HEK293 (cell line): ENCODE measurements around the gene NOB1.

Experiments used
- CTCF ChIA-PET: fragments of 350-600 bp; formaldehyde crosslinking; extraction: SDS; loops from one replicate; lab custom pipeline; 2021; ENCODE audit warnings: antibody characterized with exemption; lab: Yijun Ruan, JAX
- POLR2A ChIA-PET: fragments of 300-600 bp; formaldehyde crosslinking; extraction: SDS; loops from one replicate; lab custom pipeline; 2020; ENCODE audit warnings: antibody characterized with exemption, inconsistent platforms; lab: Yijun Ruan, JAX
- H3K27ac ChIP-seq: fragments of 200-500 bp; sonication (Bioruptor generic); 2 replicates; pipeline ENCODE4 v1.5.1; 2014; ENCODE audit warnings: low read depth, low read length, control low read depth, inconsistent platforms; ENCODE audit errors: extremely low read depth
- H3K36me3 ChIP-seq, 2 experiments: fragments of 200-500 bp in 1 of 2; sonication (Bioruptor generic) in 1 of 2; 1 replicate in 1 of 2; 2 replicates in 1 of 2; pipeline ENCODE4 v1.5.1; 2014 to 2017; ENCODE audit warnings: inconsistent platforms in 2 of 2, low read length in 2 of 2; ENCODE audit not compliant: control insufficient read depth in 2 of 2, insufficient read depth in 1 of 2
- H3K4me1 ChIP-seq: fragments of 200-500 bp; sonication (Bioruptor generic); 2 replicates; pipeline ENCODE4 v1.5.1; 2014; ENCODE audit warnings: mild to moderate bottlenecking, low read length, inconsistent platforms; ENCODE audit not compliant: control insufficient read depth, insufficient read depth
- H3K4me3 ChIP-seq: 2 replicates; pipeline ENCODE4 v1.5.1; 2011; ENCODE audit warnings: low read depth, mild to moderate bottlenecking, control low read depth, low read length, moderate library complexity
- H3K9me3 ChIP-seq: fragments of 200-500 bp; sonication (Bioruptor generic); 2 replicates; pipeline ENCODE4 v1.5.1; 2014; ENCODE audit warnings: low read depth, low read length, inconsistent platforms; ENCODE audit not compliant: control insufficient read depth, insufficient read depth
- BCL11A ChIP-seq: fragments of 450-650 bp; formaldehyde crosslinking; IDR thresholded peaks from 2 replicates; pipeline ENCODE4 v1.5.1; 2016; ENCODE audit warnings: low read depth, missing biosample characterization, missing genetic modification characterization
- HOXA7 ChIP-seq: sonication (generic); formaldehyde crosslinking; IDR thresholded peaks from 2 replicates; pipeline ENCODE4 v1.8.1; 2022; ENCODE audit warnings: missing genetic modification reagents, borderline replicate concordance
- PBX3 ChIP-seq: sonication (generic); formaldehyde crosslinking; IDR thresholded peaks from 2 replicates; pipeline ENCODE4 v1.8.1; 2022; ENCODE audit warnings: mild to moderate bottlenecking, moderate library complexity, missing genetic modification reagents
- RBAK ChIP-seq: fragments of 450-650 bp; formaldehyde crosslinking; IDR thresholded peaks from 2 replicates; pipeline ENCODE4 v1.5.1; 2016; ENCODE audit warnings: missing biosample characterization, missing genetic modification characterization
- ZBTB26 ChIP-seq: fragments of 450-650 bp; formaldehyde crosslinking; optimal IDR thresholded peaks from 2 replicates; pipeline ENCODE3; 2016; ENCODE audit warnings: missing biosample characterization, mild to moderate bottlenecking, missing genetic modification characterization
- ZNF10 ChIP-seq: fragments of 450-650 bp; formaldehyde crosslinking; IDR thresholded peaks from 2 replicates; pipeline ENCODE4 v1.5.1; 2017; ENCODE audit warnings: missing biosample characterization, missing genetic modification characterization
- ZNF121 ChIP-seq: fragments of 450-650 bp; formaldehyde crosslinking; IDR thresholded peaks from 2 replicates; pipeline ENCODE4 v1.5.1; 2016; ENCODE audit warnings: missing biosample characterization, missing genetic modification characterization
- ZNF169 ChIP-seq: fragments of 450-650 bp; formaldehyde crosslinking; IDR thresholded peaks from 2 replicates; pipeline ENCODE4 v1.5.1; 2016; ENCODE audit warnings: missing biosample characterization, missing genetic modification characterization
- ZNF555 ChIP-seq: fragments of 450-650 bp; formaldehyde crosslinking; conservative IDR thresholded peaks from 2 replicates; pipeline ENCODE4 v1.5.1; 2017; ENCODE audit warnings: missing biosample characterization, mild to moderate bottlenecking, missing genetic modification characterization, inconsistent platforms
- ZNF621 ChIP-seq: fragments of 450-650 bp; formaldehyde crosslinking; IDR thresholded peaks from 2 replicates; pipeline ENCODE4 v1.5.1; 2017; ENCODE audit warnings: missing biosample characterization, missing genetic modification characterization
- ZNF639 ChIP-seq: fragments of 450-650 bp; formaldehyde crosslinking; IDR thresholded peaks from 2 replicates; pipeline ENCODE4 v1.5.1; 2016; ENCODE audit warnings: missing biosample characterization, missing genetic modification characterization
- ZNF707 ChIP-seq: fragments of 450-650 bp; formaldehyde crosslinking; IDR thresholded peaks from 2 replicates; pipeline ENCODE4 v1.5.1; 2016; ENCODE audit warnings: missing biosample characterization, missing genetic modification characterization
- ZNF747 ChIP-seq: fragments of 450-650 bp; formaldehyde crosslinking; IDR thresholded peaks from 2 replicates; pipeline ENCODE4 v1.5.1; 2016; ENCODE audit warnings: missing biosample characterization, missing genetic modification characterization
- ZSCAN23 ChIP-seq: fragments of 450-650 bp; formaldehyde crosslinking; IDR thresholded peaks from 2 replicates; pipeline ENCODE4 v1.5.1; 2016; ENCODE audit warnings: missing biosample characterization, missing genetic modification characterization
- ZSCAN30 ChIP-seq: fragments of 450-650 bp; IDR thresholded peaks from 2 replicates; pipeline ENCODE4 v1.5.1; 2018; ENCODE audit warnings: missing biosample characterization, mild to moderate bottlenecking, missing genetic modification characterization, moderate library complexity
- TF ChIP-seq, protein P1 (sequence below): fragments of 450-650 bp; formaldehyde crosslinking; IDR thresholded peaks from 2 replicates; pipeline ENCODE4 v1.5.1; 2016; ENCODE audit warnings: missing biosample characterization, missing genetic modification characterization
- TF ChIP-seq, protein P2 (sequence below): fragments of 450-650 bp; formaldehyde crosslinking; conservative IDR thresholded peaks from 2 replicates; pipeline ENCODE4 v1.5.1; 2016; ENCODE audit warnings: low read depth, missing biosample characterization, missing genetic modification characterization
- TF ChIP-seq, protein P3 (sequence below): fragments of 450-650 bp; formaldehyde crosslinking; IDR thresholded peaks from 2 replicates; pipeline ENCODE4 v1.5.0; 2017; ENCODE audit warnings: missing biosample characterization, missing genetic modification characterization, borderline replicate concordance
- TF ChIP-seq, protein P4 (sequence below): fragments of 450-650 bp; formaldehyde crosslinking; IDR thresholded peaks from 2 replicates; pipeline ENCODE4 v1.5.1; 2016; ENCODE audit warnings: missing biosample characterization, missing genetic modification characterization

The NOB1 gene

DNA sequence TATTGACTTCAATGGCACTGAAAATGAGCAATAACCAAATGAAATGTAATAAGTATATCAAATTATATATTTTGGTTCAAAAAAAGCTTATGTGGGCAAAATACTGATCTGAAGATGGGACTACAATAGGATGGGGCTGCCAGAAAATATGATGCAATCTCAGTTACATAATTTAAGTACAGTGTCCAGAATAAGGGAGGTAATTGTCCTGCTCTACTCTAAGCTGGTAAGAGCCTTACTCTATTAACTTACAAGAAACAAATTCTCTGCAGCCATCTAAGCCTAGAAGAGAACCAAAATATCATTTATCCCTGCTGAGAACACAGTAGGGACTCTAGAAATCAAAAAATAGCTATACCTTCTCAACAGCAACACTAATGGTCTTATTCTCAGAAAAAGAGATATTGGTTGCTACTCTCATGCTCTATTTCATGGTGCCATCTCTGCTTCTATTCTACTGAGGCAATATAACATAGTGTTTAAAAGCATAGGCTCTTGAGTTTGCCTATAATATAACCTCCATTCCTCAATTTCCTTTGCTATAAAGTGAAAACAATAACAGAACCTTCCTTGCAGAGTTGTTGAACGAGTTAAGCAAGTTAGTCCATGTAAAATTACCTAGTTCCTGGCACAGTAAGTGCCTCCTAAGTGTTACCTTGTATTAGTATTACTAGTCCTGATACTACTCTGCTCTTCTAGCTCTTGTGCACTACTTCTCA, 48.3 kb downstream of the NOB1 start (continued):
- TF ChIP-seq ZSCAN23 (tag by site-specific recombination), result no peak

DNA sequence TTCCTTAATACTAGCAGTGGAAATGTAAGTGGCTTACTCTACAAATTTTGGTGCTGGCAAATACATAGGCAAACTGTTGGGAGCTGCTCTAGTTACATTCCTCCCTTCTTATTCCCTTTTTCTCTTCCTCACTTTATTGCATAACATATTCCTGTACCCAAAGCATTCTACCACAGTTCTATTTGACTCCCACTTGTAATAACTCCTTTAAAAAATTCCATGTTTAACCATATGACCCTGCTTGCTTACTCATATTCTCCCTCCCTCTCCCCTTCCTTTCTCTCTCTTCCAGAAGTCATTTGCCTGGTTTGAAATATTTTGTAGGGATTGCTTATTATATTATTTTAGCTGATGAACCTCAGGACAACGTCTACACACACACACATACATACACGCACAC, 51.1 kb downstream of the NOB1 start:
- H3K27ac ChIP-seq, result no peak overlapping the region
- no peaks in the 10 kb centered on the region for H3K4me1 ChIP-seq
- TF ChIP-seq, protein P1, sequence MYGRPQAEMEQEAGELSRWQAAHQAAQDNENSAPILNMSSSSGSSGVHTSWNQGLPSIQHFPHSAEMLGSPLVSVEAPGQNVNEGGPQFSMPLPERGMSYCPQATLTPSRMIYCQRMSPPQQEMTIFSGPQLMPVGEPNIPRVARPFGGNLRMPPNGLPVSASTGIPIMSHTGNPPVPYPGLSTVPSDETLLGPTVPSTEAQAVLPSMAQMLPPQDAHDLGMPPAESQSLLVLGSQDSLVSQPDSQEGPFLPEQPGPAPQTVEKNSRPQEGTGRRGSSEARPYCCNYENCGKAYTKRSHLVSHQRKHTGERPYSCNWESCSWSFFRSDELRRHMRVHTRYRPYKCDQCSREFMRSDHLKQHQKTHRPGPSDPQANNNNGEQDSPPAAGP (tag by site-specific recombination), result no peak
- TF ChIP-seq BCL11A (tag by site-specific recombination), result no peak
- TF ChIP-seq ZNF169 (tag by site-specific recombination), result no peak
- no peak for TF ChIP-seq ZNF621 (tag by site-specific recombination)
- no peak for TF ChIP-seq ZNF121 (tag by site-specific recombination)
- TF ChIP-seq HOXA7 (CRISPR knock-in tag), result no peak
- no peak for TF ChIP-seq ZNF747 (tag by site-specific recombination)
- no peak for TF ChIP-seq ZNF10 (tag by site-specific recombination)
- no peak for TF ChIP-seq ZNF555
- no peak for TF ChIP-seq ZBTB26 (tag by site-specific recombination)
- TF ChIP-seq ZNF639 (tag by site-specific recombination), result no peak
- TF ChIP-seq PBX3 (CRISPR knock-in tag), result no peak
- TF ChIP-seq RBAK (tag by site-specific recombination), result no peak
- TF ChIP-seq ZSCAN30 (tag by site-specific recombination), result no peak
- TF ChIP-seq, protein P2, sequence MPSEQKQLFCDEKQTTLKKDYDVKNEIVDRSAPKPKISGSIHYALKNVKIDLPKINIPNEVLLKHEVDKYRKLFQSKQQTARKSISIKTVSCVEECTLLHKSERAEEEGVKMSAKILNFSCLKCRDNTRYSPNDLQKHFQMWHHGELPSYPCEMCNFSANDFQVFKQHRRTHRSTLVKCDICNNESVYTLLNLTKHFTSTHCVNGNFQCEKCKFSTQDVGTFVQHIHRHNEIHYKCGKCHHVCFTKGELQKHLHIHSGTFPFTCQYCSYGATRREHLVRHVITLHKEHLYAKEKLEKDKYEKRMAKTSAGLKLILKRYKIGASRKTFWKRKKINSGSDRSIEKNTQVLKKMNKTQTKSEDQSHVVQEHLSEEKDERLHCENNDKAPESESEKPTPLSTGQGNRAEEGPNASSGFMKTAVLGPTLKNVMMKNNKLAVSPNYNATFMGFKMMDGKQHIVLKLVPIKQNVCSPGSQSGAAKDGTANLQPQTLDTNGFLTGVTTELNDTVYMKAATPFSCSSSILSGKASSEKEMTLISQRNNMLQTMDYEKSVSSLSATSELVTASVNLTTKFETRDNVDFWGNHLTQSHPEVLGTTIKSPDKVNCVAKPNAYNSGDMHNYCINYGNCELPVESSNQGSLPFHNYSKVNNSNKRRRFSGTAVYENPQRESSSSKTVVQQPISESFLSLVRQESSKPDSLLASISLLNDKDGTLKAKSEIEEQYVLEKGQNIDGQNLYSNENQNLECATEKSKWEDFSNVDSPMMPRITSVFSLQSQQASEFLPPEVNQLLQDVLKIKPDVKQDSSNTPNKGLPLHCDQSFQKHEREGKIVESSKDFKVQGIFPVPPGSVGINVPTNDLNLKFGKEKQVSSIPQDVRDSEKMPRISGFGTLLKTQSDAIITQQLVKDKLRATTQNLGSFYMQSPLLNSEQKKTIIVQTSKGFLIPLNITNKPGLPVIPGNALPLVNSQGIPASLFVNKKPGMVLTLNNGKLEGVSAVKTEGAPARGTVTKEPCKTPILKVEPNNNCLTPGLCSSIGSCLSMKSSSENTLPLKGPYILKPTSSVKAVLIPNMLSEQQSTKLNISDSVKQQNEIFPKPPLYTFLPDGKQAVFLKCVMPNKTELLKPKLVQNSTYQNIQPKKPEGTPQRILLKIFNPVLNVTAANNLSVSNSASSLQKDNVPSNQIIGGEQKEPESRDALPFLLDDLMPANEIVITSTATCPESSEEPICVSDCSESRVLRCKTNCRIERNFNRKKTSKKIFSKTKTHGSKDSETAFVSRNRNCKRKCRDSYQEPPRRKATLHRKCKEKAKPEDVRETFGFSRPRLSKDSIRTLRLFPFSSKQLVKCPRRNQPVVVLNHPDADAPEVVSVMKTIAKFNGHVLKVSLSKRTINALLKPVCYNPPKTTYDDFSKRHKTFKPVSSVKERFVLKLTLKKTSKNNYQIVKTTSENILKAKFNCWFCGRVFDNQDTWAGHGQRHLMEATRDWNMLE (tag by site-specific recombination), result no peak
- no peak for TF ChIP-seq ZNF707 (tag by site-specific recombination)
- TF ChIP-seq, protein P3, sequence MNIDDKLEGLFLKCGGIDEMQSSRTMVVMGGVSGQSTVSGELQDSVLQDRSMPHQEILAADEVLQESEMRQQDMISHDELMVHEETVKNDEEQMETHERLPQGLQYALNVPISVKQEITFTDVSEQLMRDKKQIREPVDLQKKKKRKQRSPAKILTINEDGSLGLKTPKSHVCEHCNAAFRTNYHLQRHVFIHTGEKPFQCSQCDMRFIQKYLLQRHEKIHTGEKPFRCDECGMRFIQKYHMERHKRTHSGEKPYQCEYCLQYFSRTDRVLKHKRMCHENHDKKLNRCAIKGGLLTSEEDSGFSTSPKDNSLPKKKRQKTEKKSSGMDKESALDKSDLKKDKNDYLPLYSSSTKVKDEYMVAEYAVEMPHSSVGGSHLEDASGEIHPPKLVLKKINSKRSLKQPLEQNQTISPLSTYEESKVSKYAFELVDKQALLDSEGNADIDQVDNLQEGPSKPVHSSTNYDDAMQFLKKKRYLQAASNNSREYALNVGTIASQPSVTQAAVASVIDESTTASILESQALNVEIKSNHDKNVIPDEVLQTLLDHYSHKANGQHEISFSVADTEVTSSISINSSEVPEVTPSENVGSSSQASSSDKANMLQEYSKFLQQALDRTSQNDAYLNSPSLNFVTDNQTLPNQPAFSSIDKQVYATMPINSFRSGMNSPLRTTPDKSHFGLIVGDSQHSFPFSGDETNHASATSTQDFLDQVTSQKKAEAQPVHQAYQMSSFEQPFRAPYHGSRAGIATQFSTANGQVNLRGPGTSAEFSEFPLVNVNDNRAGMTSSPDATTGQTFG, result no peak
- TF ChIP-seq, protein P4, sequence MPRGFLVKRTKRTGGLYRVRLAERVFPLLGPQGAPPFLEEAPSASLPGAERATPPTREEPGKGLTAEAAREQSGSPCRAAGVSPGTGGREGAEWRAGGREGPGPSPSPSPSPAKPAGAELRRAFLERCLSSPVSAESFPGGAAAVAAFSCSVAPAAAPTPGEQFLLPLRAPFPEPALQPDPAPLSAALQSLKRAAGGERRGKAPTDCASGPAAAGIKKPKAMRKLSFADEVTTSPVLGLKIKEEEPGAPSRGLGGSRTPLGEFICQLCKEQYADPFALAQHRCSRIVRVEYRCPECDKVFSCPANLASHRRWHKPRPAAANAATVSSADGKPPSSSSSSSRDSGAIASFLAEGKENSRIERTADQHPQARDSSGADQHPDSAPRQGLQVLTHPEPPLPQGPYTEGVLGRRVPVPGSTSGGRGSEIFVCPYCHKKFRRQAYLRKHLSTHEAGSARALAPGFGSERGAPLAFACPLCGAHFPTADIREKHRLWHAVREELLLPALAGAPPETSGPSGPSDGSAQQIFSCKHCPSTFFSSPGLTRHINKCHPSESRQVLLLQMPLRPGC, result no peak
- no peaks in the 10 kb centered on the region for H3K9me3 ChIP-seq
- ChIA-PET POLR2A (interaction anchor here (0.5 kb wide), 1 partner anchor 18 kb away, joined by 3 read pairs; no protein-coding TSS in a partner anchor), CTCF (interaction anchor here (0.9 to 2.1 kb wide), 5 partner anchors 11 to 308 kb away, joined by 3 to 7 read pairs (median 4); partner anchors contain the start of gene NOB1)
- H3K4me3 ChIP-seq, result no peak overlapping the region
- H3K36me3 ChIP-seq, result peaks cover 0 to 27% of the 10 kb centered on the region in 2 experiments; a peak in 2 of 3 replicates
